Measurements from ENCODE around the gene OR9A2.

The OR9A2 gene

DNA sequence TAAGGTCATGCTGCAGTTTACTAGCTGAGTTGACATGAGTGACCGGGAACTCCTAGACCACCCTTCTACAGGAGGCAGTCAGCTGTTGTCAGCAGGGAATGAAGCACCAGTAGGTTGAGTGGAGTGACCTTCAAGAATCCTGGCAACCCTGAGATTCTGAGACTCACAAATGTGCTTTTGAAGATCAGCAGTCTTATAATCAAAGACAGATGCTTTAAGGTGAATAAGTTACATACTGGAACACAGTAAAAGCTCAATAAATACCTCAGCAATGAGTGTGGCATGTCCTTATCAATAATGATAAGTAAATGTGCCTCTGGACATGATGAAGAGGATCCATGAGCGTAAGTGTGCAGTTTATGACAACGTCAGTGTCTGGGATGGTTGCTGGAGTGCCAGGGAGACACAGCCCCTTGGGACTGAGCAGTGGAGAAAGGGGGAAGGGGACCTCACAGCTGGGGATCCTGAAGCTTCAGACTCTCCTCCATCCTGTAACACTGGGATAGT is 13.3 kb upstream of the OR9A2 start:
- no peaks in the 10 kb centered on the region for H3K36me3 ChIP-seq (replicated peaks)

DNA sequence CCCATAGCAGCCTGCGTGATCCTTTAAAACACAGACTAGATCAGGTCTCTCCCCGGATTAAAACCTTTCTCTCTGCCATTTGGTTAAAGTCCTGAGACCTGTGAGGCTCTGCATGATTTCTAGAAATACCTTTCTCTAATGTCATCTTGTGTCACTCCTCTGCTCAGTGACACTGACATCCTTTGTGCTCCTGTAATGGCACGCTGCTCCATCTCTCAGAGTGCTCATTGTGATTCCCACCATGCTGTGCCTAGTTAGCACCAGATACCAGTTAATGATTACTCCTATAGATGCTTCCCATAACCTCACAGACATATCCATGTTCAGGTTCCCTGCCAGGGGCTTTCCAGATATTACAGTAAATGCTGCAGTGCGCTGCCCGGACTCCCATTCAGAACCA is 11.7 kb upstream of the OR9A2 start:
- in situ Hi-C loops (cut with HindIII; ENCODE audit: low pct_ligation_motif_present, low sequenced_read_pairs) = no loop called here
- H3K4me3 ChIP-seq (ENCODE audit: low read depth, low read length) = no peak overlapping the region
- TF ChIP-seq, protein P1, sequence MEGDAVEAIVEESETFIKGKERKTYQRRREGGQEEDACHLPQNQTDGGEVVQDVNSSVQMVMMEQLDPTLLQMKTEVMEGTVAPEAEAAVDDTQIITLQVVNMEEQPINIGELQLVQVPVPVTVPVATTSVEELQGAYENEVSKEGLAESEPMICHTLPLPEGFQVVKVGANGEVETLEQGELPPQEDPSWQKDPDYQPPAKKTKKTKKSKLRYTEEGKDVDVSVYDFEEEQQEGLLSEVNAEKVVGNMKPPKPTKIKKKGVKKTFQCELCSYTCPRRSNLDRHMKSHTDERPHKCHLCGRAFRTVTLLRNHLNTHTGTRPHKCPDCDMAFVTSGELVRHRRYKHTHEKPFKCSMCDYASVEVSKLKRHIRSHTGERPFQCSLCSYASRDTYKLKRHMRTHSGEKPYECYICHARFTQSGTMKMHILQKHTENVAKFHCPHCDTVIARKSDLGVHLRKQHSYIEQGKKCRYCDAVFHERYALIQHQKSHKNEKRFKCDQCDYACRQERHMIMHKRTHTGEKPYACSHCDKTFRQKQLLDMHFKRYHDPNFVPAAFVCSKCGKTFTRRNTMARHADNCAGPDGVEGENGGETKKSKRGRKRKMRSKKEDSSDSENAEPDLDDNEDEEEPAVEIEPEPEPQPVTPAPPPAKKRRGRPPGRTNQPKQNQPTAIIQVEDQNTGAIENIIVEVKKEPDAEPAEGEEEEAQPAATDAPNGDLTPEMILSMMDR (IDR thresholded peaks at IDR 0.05; ENCODE audit: low read depth, low read length, missing control alignments) = no peak
- no peaks in the 10 kb centered on the region for H3K36me3 ChIP-seq (replicated peaks)
- no peak overlapping the region for H3K27ac ChIP-seq
- no peak for DNase-seq
- H3K27me3 ChIP-seq (replicated peaks) = no peaks in the 10 kb centered on the region

More for the DNA sequence above, 13.3 kb upstream of the OR9A2 start:
- Histone ChIP-seq H3K4me3 (ENCODE audit: low read depth, low read length) (no peak overlapping the region), H3K27me3 (replicated peaks) (no peaks in the 10 kb centered on the region), H3K27ac (no peak overlapping the region)
- DNase-seq = no peak
- TF ChIP-seq, protein P1 (IDR thresholded peaks at IDR 0.05; ENCODE audit: low read depth, low read length, missing control alignments) = no peak
- in situ Hi-C loops (cut with HindIII; ENCODE audit: low pct_ligation_motif_present, low sequenced_read_pairs) = no loop called here

DNA sequence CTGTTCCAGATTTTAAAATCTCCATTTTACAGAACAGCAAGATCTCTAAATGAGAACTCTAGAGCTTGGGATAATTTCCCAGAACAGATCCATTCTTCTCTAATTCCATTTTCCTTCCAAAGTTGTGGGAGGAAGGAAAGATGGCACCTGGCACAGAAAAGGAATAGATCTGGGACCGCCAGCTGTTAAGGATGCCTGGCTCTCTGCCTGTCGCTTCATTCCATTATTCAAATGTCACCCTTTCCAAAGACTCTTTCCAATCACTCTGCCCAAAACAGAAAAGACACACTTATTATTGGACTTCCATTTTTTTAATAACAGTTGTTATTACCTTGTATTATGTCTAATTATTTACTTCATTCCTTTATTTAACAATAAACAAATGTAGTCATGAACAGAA is 751 bp upstream of the OR9A2 start:
- TF ChIP-seq, protein P1 (IDR thresholded peaks at IDR 0.05; ENCODE audit: low read depth, low read length, missing control alignments) = no peak
- H3K36me3 ChIP-seq (replicated peaks) = no peaks in the 10 kb centered on the region
- H3K27ac ChIP-seq = no peak overlapping the region
- no peak overlapping the region for H3K4me3 ChIP-seq (ENCODE audit: low read depth, low read length)
- DNase-seq = no peak
- in situ Hi-C loops (cut with HindIII; ENCODE audit: low pct_ligation_motif_present, low sequenced_read_pairs) = no loop called here
- no peaks in the 10 kb centered on the region for H3K27me3 ChIP-seq (replicated peaks)

DNA sequence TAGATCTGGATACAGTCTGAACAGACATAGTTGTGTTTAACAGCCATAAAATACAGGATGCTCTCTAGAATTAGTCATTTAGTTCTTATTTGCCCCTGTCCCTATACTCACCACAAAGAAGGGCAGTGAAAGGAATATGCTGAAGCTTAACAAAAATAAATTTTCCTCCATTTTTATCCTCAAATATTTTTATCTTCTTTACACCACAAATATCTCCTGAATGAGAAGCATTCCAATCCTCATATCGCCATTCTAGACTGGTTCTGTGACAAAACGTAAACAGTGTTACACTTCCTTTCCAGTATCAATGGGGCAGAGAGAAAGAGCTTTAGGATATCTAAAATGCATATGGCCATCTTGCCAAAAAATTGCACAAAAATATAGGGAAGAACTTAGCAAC is 1.6 kb downstream of the OR9A2 start:
- in situ Hi-C loops (cut with HindIII; ENCODE audit: low pct_ligation_motif_present, low sequenced_read_pairs) = no loop called here
- no peak overlapping the region for H3K4me3 ChIP-seq (ENCODE audit: low read depth, low read length)
- no peak overlapping the region for H3K27ac ChIP-seq
- no peaks in the 10 kb centered on the region for H3K27me3 ChIP-seq (replicated peaks)
- DNase-seq = no peak
- H3K36me3 ChIP-seq (replicated peaks) = no peaks in the 10 kb centered on the region
- TF ChIP-seq, protein P1 (IDR thresholded peaks at IDR 0.05; ENCODE audit: low read depth, low read length, missing control alignments) = no peak

DNA sequence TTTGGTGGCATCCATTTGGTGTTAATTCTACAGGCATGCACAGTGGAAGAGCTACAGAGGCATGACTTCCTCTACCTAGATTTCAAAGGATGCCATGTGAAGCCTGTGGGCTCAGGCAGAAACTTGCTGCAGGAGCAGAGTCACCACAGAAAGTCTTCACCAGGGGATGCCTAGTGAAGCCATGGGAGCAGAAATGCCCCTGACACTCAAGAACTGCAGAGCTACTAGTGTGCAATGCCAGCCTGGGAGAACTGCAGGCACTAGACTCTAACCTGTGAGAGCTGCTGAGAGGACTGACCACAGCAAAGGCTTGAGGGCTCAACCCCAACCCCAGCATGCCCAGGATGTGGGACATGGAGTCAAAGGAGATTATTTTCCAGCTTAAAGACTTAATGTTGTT is 3.9 kb downstream of the OR9A2 start:
- no peak overlapping the region for H3K27ac ChIP-seq
- TF ChIP-seq, protein P1 (IDR thresholded peaks at IDR 0.05; ENCODE audit: low read depth, low read length, missing control alignments) = no peak
- in situ Hi-C loops (cut with HindIII; ENCODE audit: low pct_ligation_motif_present, low sequenced_read_pairs) = loop anchor here (25.0 kb wide), 1 partner anchor 189 kb away; the partner anchor contains the start of gene TAS2R40
- no peak for DNase-seq
- no peaks in the 10 kb centered on the region for H3K27me3 ChIP-seq (replicated peaks)
- no peaks in the 10 kb centered on the region for H3K36me3 ChIP-seq (replicated peaks)
- H3K4me3 ChIP-seq (ENCODE audit: low read depth, low read length) = no peak overlapping the region

DNA sequence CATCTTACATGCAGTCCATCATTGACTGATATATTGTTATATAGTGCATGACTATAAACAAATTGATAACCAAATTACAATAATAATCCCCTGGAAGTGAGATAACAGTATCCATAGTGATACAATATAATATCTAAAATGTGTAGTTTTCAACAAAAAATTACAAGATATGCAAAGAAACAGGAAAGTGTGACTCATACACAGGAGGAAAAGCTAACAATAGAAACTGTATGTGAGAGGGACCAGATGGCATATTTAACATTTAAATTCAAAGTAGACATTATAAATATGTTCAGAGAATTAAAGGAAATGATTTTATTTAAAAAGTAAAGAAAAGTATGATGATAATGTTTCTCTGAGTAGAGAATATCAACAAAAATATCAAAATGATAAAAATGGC is 8.0 kb downstream of the OR9A2 start:
- H3K27ac ChIP-seq = no peak overlapping the region
- no peaks in the 10 kb centered on the region for H3K36me3 ChIP-seq (replicated peaks)
- no peak for DNase-seq
- H3K4me3 ChIP-seq (ENCODE audit: low read depth, low read length) = no peak overlapping the region
- TF ChIP-seq, protein P1 (IDR thresholded peaks at IDR 0.05; ENCODE audit: low read depth, low read length, missing control alignments) = no peak
- H3K27me3 ChIP-seq (replicated peaks) = no peaks in the 10 kb centered on the region
- in situ Hi-C loops (cut with HindIII; ENCODE audit: low pct_ligation_motif_present, low sequenced_read_pairs) = loop anchor here (25.0 kb wide), 1 partner anchor 193 kb away; the partner anchor contains the start of gene TAS2R40

Measured in brain microvascular endothelial cell (primary cell).